BE2C (cell line): ENCODE data around the gene MISP.
A peak's percentile ranks its signal among the peaks of the same experiment; 100 is the strongest.

ENCODE experiments used
- DNase-seq: peaks from one replicate; pipeline ENCODE4 v3.0.0-alpha.2; 2020
- H3K27me3 ChIP-seq: fragments of 250-450 bp; sonication (Bioruptor Pico); 2 replicates; pipeline ENCODE4 v1.5.1; 2020; ENCODE audit warnings: mild to moderate bottlenecking
- H3K36me3 ChIP-seq: fragments of 250-450 bp; sonication (Bioruptor Pico); 2 replicates; pipeline ENCODE4 v1.5.1; 2020; ENCODE audit warnings: mild to moderate bottlenecking
- H3K4me1 ChIP-seq: fragments of 250-450 bp; sonication (Bioruptor Pico); 2 replicates; pipeline ENCODE4 v1.5.1; 2020
- H3K4me3 ChIP-seq: 2 replicates; pipeline ENCODE4 v1.5.1; 2011; ENCODE audit warnings: low read depth, low read length
- H3K9me3 ChIP-seq: fragments of 250-450 bp; sonication (Bioruptor Pico); 2 replicates; pipeline ENCODE4 v1.5.1; 2020
- CTCF ChIP-seq: IDR thresholded peaks from 2 replicates; pipeline ENCODE4 v1.5.1; 2012; ENCODE audit warnings: mild to moderate bottlenecking, low read depth, low read length

The MISP gene

GRCh38 chr19:765179-765738 lies 14.3 kb downstream of the MISP start:
- no peak for DNase-seq
- no peak for TF ChIP-seq CTCF
- no peaks in the 10 kb centered on the region for H3K4me1 ChIP-seq

GRCh38 chr19:768424-768823 lies 17.5 kb downstream of the MISP start:
- DNase-seq = no peak
- no peaks in the 10 kb centered on the region for H3K27me3 ChIP-seq

More at GRCh38 chr19:765179-765738, 14.3 kb downstream of the MISP start:
- H3K9me3 ChIP-seq = no peaks in the 10 kb centered on the region; the same call in 1 of the 2 replicates
- no peaks in the 10 kb centered on the region for H3K36me3 ChIP-seq
- H3K4me3 ChIP-seq = no peak overlapping the region
- H3K27me3 ChIP-seq = no peaks in the 10 kb centered on the region

GRCh38 chr19:769616-770015 lies 18.7 kb downstream of the MISP start:
- Histone ChIP-seq H3K4me1 (no peaks in the 10 kb centered on the region), H3K4me3 (no peak overlapping the region), H3K27me3 (no peaks in the 10 kb centered on the region), H3K9me3 (no peaks in the 10 kb centered on the region), H3K36me3 (no peaks in the 10 kb centered on the region)
- DNase-seq = no peak
- TF ChIP-seq CTCF = no peak

More at GRCh38 chr19:768424-768823, 17.5 kb downstream of the MISP start:
- Histone ChIP-seq H3K4me1 (no peaks in the 10 kb centered on the region), H3K4me3 (no peak overlapping the region), H3K36me3 (no peaks in the 10 kb centered on the region), H3K9me3 (no peaks in the 10 kb centered on the region)
- no peak for TF ChIP-seq CTCF

- Histone ChIP-seq H3K27me3 (no peaks in the 10 kb centered on the region), H3K9me3 (no peaks in the 10 kb centered on the region), H3K4me3 (no peak overlapping the region), H3K36me3 (no peaks in the 10 kb centered on the region), H3K4me1 (no peaks in the 10 kb centered on the region)
- peak; percentile 64 for DNase-seq
- peak; percentile 62 for TF ChIP-seq CTCF
These were observed 20.4 kb downstream of the MISP start for GRCh38 chr19:771332-771785.

GRCh38 chr19:772063-772462 lies 21.2 kb downstream of the MISP start:
- no peak overlapping the region for H3K4me3 ChIP-seq
- DNase-seq = no peak
- H3K36me3 ChIP-seq = no peaks in the 10 kb centered on the region
- H3K4me1 ChIP-seq = no peaks in the 10 kb centered on the region
- TF ChIP-seq CTCF = no peak
- no peaks in the 10 kb centered on the region for H3K27me3 ChIP-seq
- no peaks in the 10 kb centered on the region for H3K9me3 ChIP-seq

- Histone ChIP-seq H3K4me3 (no peak overlapping the region), H3K4me1 (no peaks in the 10 kb centered on the region), H3K27me3 (no peaks in the 10 kb centered on the region), H3K9me3 (no peaks in the 10 kb centered on the region), H3K36me3 (no peaks in the 10 kb centered on the region)
- TF ChIP-seq CTCF = no peak
- DNase-seq = no peak
These were observed 22.0 kb downstream of the MISP start for GRCh38 chr19:772730-773436.
